Stomach (tissue), 9 donors: ENCODE data around the gene ABLIM3. TPM values are rescaled to one million over a fixed set of nuclear protein-coding genes. Genes with fewer than 3 reads are reported as not detected.

ENCODE experiments used
- DNase-seq, 2 donors: peaks; one replicate each; pipeline versions ENCODE4 v3.0.0 to v3.0.0-alpha.2; 2013 to 2019
- H3K27ac ChIP-seq, 5 donors: fragments of 200-600 bp in 4 of 5; sonication (generic) in 4 of 5; one replicate each; pipeline ENCODE4 v1.5.1; 2013 to 2019; ENCODE audit warnings: mild to moderate bottlenecking in 1 of 5, moderate library complexity in 1 of 5
- H3K27me3 ChIP-seq, 3 donors: fragments of 200-600 bp; sonication (generic); one replicate each; pipeline ENCODE4 v1.5.1; 2017 to 2019; ENCODE audit warnings: mixed run types in 1 of 3
- H3K36me3 ChIP-seq, 4 donors: fragments of 200-600 bp; sonication (generic); 1 replicate in 3 of 4; 2 replicates in 1 of 4; pipeline ENCODE4 v1.5.1; 2016 to 2019
- H3K4me1 ChIP-seq, 4 donors: fragments of 200-600 bp; sonication (generic); one replicate each; pipeline ENCODE4 v1.5.1; 2016 to 2019
- H3K4me3 ChIP-seq, 4 donors: fragments of 200-600 bp; sonication (generic) in 3 of 4; one replicate each; pipeline ENCODE4 v1.5.1; 2016 to 2019; ENCODE audit warnings: mild to moderate bottlenecking in 1 of 4
- H3K9me3 ChIP-seq, 4 donors: fragments of 200-600 bp; sonication (generic); one replicate each; pipeline ENCODE4 v1.5.1; 2016 to 2019
- CTCF ChIP-seq, 7 experiments: fragments of 450-650 bp in 4 of 7; fragments of 200-600 bp in 3 of 7; sonication (generic) in 3 of 7; IDR thresholded peaks; one replicate each; pipeline ENCODE4 v1.5.1; 2016 to 2019; ENCODE audit warnings: antibody characterized with exemption in 7 of 7, control low read depth in 2 of 7, mild to moderate bottlenecking in 1 of 7
- EP300 ChIP-seq: sonication (generic); formaldehyde crosslinking; IDR thresholded peaks from one replicate; pipeline ENCODE4 v1.6.1; 2017; ENCODE audit warnings: antibody characterized with exemption
- POLR2A ChIP-seq, 4 donors: fragments of 450-650 bp; IDR thresholded peaks; one replicate each; pipeline ENCODE4 v1.6.1; 2016; ENCODE audit warnings: antibody characterized with exemption in 4 of 4, control low read depth in 2 of 4, mild to moderate bottlenecking in 1 of 4, moderate library complexity in 1 of 4
- POLR2AphosphoS5 ChIP-seq, 3 donors: sonication (generic); formaldehyde crosslinking; IDR thresholded peaks; one replicate each; pipeline ENCODE4 v1.6.1; 2016; ENCODE audit warnings: antibody characterized with exemption in 3 of 3
- WGBS, 5 donors: extraction: QIAGEN DNeasy Blood & Tissue Kit in 3 of 5; methylation state at CpG; one replicate each; pipeline versions ENCODE4 v1.1.5 to v1.1.7; 2013 to 2018; 5-methylcytosine and 5-hydroxymethylcytosine counted together
- intact Hi-C: fragments of 100-400 bp; cut with DNase I; formaldehyde crosslinking; loops from one replicate; pipeline ENCODE4 v1.15.1; 2023; ENCODE audit warnings: low total_unique reads
- polyA plus RNA-seq, 3 donors: library from polyadenylated mRNA; stranded (reverse); fragments of 200-250 nt; gene quantifications; one replicate each; pipeline ENCODE4 v1.2.3, GENCODE V29; 2013
- total RNA-seq, 5 donors: library from RNA; depleted of rRNA; stranded (reverse); fragments of >200 nt; gene quantifications; one replicate each; pipeline versions ENCODE4 v1.1.0 to v1.2.3, GENCODE V29; 2014 to 2016
- donor health status: healthy with polysubstance abuse.
- donor health status: Bipolar disorder and iron deficiency.
- donor health status: healthy.

The ABLIM3 gene
- total and polyA plus RNA-seq, 8 donors = 4.6 to 21.4 (median 10.3) TPM

DNA sequence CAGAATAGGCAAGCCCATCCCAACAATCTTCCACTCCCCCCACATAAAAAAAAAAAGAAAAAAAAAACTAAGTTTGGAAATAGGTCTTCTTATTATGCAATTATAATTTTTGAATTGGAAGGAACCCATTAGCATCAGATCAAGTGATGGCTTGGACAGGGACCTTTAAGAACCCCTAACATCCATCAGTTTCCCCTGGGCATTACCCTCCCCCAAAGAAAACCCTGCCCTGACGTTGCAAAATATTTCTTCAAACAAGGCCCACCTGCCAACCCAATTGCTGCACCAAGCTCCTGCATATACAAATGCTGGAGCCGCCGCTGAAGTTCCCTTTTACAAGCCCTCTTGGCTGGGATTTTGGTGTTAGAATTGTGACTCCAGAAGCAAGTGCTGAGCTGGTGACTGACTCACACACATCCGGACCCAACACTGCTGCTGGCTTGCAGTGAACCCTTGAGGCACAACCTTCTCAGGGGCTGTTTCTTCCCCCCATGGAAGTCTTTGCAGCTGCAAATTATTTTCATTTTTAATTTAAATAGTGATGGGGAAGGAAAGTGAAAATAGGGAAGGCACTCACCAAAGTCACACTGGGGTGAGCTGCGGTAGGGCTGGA is 74.3 kb downstream of the ABLIM3 start:
- no peaks in the 10 kb centered on the region for H3K36me3 ChIP-seq
- DNase-seq = no peak
- no peak overlapping the region for H3K27ac ChIP-seq
- no peaks in the 10 kb centered on the region for H3K9me3 ChIP-seq
- TF ChIP-seq CTCF (IDR thresholded peaks at IDR 0.05) (no peak), POLR2AphosphoS5 (IDR thresholded peaks at IDR 0.05) (no peak), POLR2A (IDR thresholded peaks at IDR 0.05) (no peak), EP300 (no peak)
- intact Hi-C loops = no loop called here
- H3K27me3 ChIP-seq = no peaks in the 10 kb centered on the region
- H3K4me3 ChIP-seq = no peak overlapping the region
- H3K4me1 ChIP-seq = peaks cover 0 to 7% (median under 1%) of the 10 kb centered on the region in 4 donors
- 68 to 80% (median 76%) methylated on average over 5 of the region's 5 CpGs for WGBS, 5 donors

GRCh38 chr5:149216496-149216895 is 75.2 kb downstream of the ABLIM3 start:
- H3K27ac ChIP-seq = no peak overlapping the region
- H3K27me3 ChIP-seq = no peaks in the 10 kb centered on the region
- no peaks in the 10 kb centered on the region for H3K36me3 ChIP-seq
- TF ChIP-seq POLR2AphosphoS5 (IDR thresholded peaks at IDR 0.05) (no peak), EP300 (no peak), POLR2A (IDR thresholded peaks at IDR 0.05) (no peak), CTCF (IDR thresholded peaks at IDR 0.05) (no peak)
- no peak for DNase-seq
- H3K9me3 ChIP-seq = no peaks in the 10 kb centered on the region
- intact Hi-C loops = no loop called here
- peaks cover 0 to 14% (median 5%) of the 10 kb centered on the region in 4 donors for H3K4me1 ChIP-seq
- 85 to 96% (median 92%) methylated on average over 2 of the region's 2 CpGs for WGBS, 5 donors
- no peak overlapping the region for H3K4me3 ChIP-seq

DNA sequence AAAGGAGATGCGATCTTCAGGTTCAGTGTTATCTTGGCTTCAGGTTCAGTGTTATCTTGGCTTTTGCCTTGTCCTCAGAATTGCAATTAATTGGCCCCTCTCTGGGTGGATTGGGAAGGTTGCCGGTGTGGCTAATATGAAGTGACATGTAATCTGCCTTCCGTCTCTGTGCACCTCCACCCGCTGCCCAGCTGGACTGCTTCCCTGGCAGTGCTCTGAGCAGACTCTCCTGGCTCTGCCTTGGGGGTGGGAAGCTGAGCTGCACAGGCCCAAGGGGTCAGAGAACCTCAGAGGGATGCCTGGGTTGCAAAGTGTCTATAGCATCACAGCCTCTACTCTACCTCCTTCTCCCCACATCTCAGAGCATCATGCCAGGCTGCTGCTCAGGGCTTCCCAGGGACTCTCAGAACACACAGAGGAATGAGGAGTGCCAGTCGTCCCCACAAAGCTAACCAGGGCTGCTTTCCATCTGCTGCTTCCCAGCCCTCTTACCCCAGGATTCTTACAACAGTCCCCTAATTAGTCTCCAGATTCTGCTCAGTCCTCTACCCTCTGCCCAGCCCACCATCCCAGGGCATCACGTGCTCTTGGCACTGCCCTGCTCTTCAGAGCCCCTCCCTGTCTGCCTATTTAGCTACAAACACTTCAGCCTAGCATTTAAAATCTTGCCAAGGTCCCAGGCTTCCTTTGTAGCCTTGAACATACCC is 76.0 kb downstream of the ABLIM3 start:
- Histone ChIP-seq H3K4me1 (peaks cover 0 to 17% (median 7%) of the 10 kb centered on the region in 4 donors), H3K9me3 (no peaks in the 10 kb centered on the region), H3K4me3 (no peak overlapping the region), H3K27ac (no peak overlapping the region), H3K27me3 (no peaks in the 10 kb centered on the region), H3K36me3 (no peaks in the 10 kb centered on the region)
- intact Hi-C loops = no loop called here
- TF ChIP-seq EP300 (no peak), POLR2A (IDR thresholded peaks at IDR 0.05) (no peak), POLR2AphosphoS5 (IDR thresholded peaks at IDR 0.05) (no peak), CTCF (IDR thresholded peaks at IDR 0.05) (no peak)
- no peak for DNase-seq
- whole genome bisulfite sequencing, 5 donors = 58 to 82% (median 62%) methylated on average over 6 of the region's 6 CpGs

DNA sequence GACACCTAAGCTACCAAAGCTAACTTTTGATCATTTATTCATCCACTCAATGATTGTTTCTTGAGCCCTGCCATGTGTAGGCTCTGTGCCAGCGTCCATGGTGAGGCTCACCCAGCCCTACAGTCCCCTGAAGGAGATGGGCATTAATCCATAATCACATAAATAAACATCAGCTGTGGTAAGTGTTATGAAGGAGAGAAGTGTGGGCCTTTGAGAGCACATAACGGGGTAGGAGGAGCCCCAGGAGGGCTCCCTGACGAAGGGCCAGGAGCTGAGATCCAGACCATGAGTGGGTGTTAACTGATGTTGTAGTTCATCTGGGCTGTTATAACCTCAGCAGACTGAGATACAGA is 76.5 kb downstream of the ABLIM3 start:
- Histone ChIP-seq H3K27ac (no peak overlapping the region), H3K4me3 (no peak overlapping the region), H3K27me3 (no peaks in the 10 kb centered on the region), H3K4me1 (peaks cover 0 to 17% (median 7%) of the 10 kb centered on the region in 4 donors), H3K36me3 (no peaks in the 10 kb centered on the region), H3K9me3 (no peaks in the 10 kb centered on the region)
- WGBS, 5 donors = 53 to 67% (median 62%) methylated on average over 3 of the region's 3 CpGs
- DNase-seq = no peak
- intact Hi-C loops = no loop called here
- TF ChIP-seq CTCF (IDR thresholded peaks at IDR 0.05) (no peak), EP300 (no peak), POLR2A (IDR thresholded peaks at IDR 0.05) (no peak)
